ENCODE results near the gene PTPN22.

DNA sequence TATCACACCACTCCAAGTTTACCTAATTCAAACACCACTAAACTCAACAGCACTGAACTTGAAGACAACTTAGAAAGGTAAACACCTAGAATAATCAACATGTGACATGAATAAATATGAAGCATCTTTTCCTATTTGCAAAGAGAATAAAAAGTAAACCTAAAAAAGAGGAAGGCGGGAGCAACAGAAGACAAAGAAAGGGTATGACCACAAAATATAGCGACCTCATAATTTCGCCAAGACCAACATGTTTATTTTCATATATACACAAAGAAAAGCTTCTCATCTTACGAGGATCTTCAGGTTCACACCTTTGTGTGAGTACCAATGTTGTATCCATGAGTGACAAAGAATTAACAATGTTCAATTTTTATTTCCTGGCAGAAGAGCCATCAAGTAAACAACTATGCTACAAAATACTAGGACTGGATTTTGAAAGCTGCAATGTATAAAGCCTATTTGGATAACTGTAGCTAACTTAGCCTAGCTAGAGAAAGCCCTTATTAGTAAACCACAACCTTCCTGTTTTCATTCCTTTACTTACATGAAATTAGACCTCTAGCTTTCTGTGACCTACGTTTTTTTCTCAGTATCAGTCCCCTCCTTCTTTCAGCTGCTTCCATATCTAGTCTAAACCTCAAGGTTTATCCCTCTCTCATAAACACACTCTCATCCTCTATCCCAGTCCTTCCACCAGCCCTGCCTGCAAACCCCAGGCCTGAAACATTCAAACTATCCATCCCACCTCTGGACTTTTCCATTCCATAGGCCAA is 91.0 kb downstream of the PTPN22 start:
- no peak for TF ChIP-seq CTCF (IDR thresholded peaks at IDR 0.05)
- TF ChIP-seq POLR2A (IDR thresholded peaks at IDR 0.05): no peak

Measured in uterus (tissue), 2 donors.